ENCODE measurements around the gene GPR143. TPM values are rescaled to one million over a fixed set of nuclear protein-coding genes. Genes with fewer than 3 reads are reported as not detected.
"Not testable (repeated sequence)": the region's sequence is repeated elsewhere in the genome, so short reads cannot be mapped to it uniquely, and the experiment has no call there.

GPR143 gene
- total RNA-seq, 1 donor from 2014 or later, result 2.4 TPM

GRCh38 chrX:9781941-9782340, 16.3 kb upstream of the GPR143 start:
- no peak overlapping the region for H3K4me3 Mint-ChIP-seq
- peaks cover 4% of the 10 kb centered on the region for H3K36me3 Mint-ChIP-seq (ENCODE audit: low read depth)
- H3K27ac Mint-ChIP-seq (ENCODE audit: unreplicated experiment), result no peak overlapping the region
- no peak for DNase-seq (ENCODE audit: low read depth, low spot score)
- H3K27me3 Mint-ChIP-seq (ENCODE audit: low read depth), result peaks cover 16% of the 10 kb centered on the region
- no peaks in the 10 kb centered on the region for H3K4me1 Mint-ChIP-seq
- H3K9me3 Mint-ChIP-seq, result peaks cover 5% of the 10 kb centered on the region
- TF ChIP-seq CTCF (conservative IDR thresholded peaks at IDR 0.05), result no peak

- no peak overlapping the region for H3K27ac Mint-ChIP-seq (ENCODE audit: unreplicated experiment)
- H3K9me3 Mint-ChIP-seq, result no peaks in the 10 kb centered on the region
- TF ChIP-seq CTCF (conservative IDR thresholded peaks at IDR 0.05), result no peak
- H3K4me1 Mint-ChIP-seq, result no peaks in the 10 kb centered on the region
- no peaks in the 10 kb centered on the region for H3K27me3 Mint-ChIP-seq (ENCODE audit: low read depth)
- peaks cover 2% of the 10 kb centered on the region for H3K36me3 Mint-ChIP-seq (ENCODE audit: low read depth)
- DNase-seq (ENCODE audit: low read depth, low spot score), result no peak
- H3K4me3 Mint-ChIP-seq, result no peak overlapping the region
Measured at GRCh38 chrX:9775930-9776329, 10.3 kb upstream of the GPR143 start.

- Mint-ChIP-seq H3K4me3 (no peak overlapping the region), H3K27ac (ENCODE audit: unreplicated experiment) (no peak overlapping the region), H3K4me1 (no peaks in the 10 kb centered on the region), H3K27me3 (ENCODE audit: low read depth) (no peaks in the 10 kb centered on the region), H3K36me3 (ENCODE audit: low read depth) (no peaks in the 10 kb centered on the region), H3K9me3 (no peaks in the 10 kb centered on the region)
- no peak for DNase-seq (ENCODE audit: low read depth, low spot score)
- no peak for TF ChIP-seq CTCF (conservative IDR thresholded peaks at IDR 0.05)
Measured at GRCh38 chrX:9772943-9773342, 7.3 kb upstream of the GPR143 start.

- no peak overlapping the region for H3K27ac Mint-ChIP-seq (ENCODE audit: unreplicated experiment)
- peaks cover 3% of the 10 kb centered on the region for H3K36me3 Mint-ChIP-seq (ENCODE audit: low read depth)
- no peak for DNase-seq (ENCODE audit: low read depth, low spot score)
- peaks cover 10% of the 10 kb centered on the region for H3K27me3 Mint-ChIP-seq (ENCODE audit: low read depth)
- H3K9me3 Mint-ChIP-seq, result no peaks in the 10 kb centered on the region
- no peak for TF ChIP-seq CTCF (conservative IDR thresholded peaks at IDR 0.05)
- H3K4me1 Mint-ChIP-seq, result peaks cover 3% of the 10 kb centered on the region
- no peak overlapping the region for H3K4me3 Mint-ChIP-seq
Measured at GRCh38 chrX:9770319-9770718, 4.7 kb upstream of the GPR143 start.

- DNase-seq (ENCODE audit: low read depth, low spot score); H3K4me1 Mint-ChIP-seq; H3K9me3 Mint-ChIP-seq; H3K4me3 Mint-ChIP-seq; H3K27ac Mint-ChIP-seq (ENCODE audit: unreplicated experiment); H3K36me3 Mint-ChIP-seq (ENCODE audit: low read depth): not testable (repeated sequence)
- H3K27me3 Mint-ChIP-seq (ENCODE audit: low read depth), result peaks cover 16% of the 10 kb centered on the region
Measured at GRCh38 chrX:9768321-9768839, 2.7 kb upstream of the GPR143 start.

- no peak for TF ChIP-seq CTCF (conservative IDR thresholded peaks at IDR 0.05)
- H3K27me3 Mint-ChIP-seq (ENCODE audit: low read depth), result peaks cover 16% of the 10 kb centered on the region
- H3K9me3 Mint-ChIP-seq, result no peaks in the 10 kb centered on the region
- no peak overlapping the region for H3K27ac Mint-ChIP-seq (ENCODE audit: unreplicated experiment)
- no peak overlapping the region for H3K4me3 Mint-ChIP-seq
- DNase-seq (ENCODE audit: low read depth, low spot score), result no peak
- peaks cover 3% of the 10 kb centered on the region for H3K36me3 Mint-ChIP-seq (ENCODE audit: low read depth)
- peaks cover 3% of the 10 kb centered on the region for H3K4me1 Mint-ChIP-seq
Measured at GRCh38 chrX:9767375-9767774, 1.7 kb upstream of the GPR143 start.
